PC-3 (cell line): ENCODE results near the gene NRXN2.

ENCODE experiments used
- EZH2 ChIP-seq: fragments of 300-600 bp; sonication (generic); IDR thresholded peaks from one replicate; pipeline ENCODE4 v1.6.1; 2017; ENCODE audit warnings: antibody characterized with exemption, mild to moderate bottlenecking, low read length; ENCODE audit not compliant: unreplicated experiment
- EZH2phosphoT487 ChIP-seq: fragments of 300-600 bp; sonication (generic); IDR thresholded peaks from 2 replicates; pipeline ENCODE4 v1.6.1; 2018; ENCODE audit warnings: mild to moderate bottlenecking, antibody characterized with exemption, low read length, borderline replicate concordance
- TF ChIP-seq, protein P1 (sequence below): fragments of 300-600 bp; sonication (generic); conservative IDR thresholded peaks from 2 replicates; pipeline ENCODE4 v1.5.1; 2017; ENCODE audit warnings: antibody characterized with exemption, low read depth, mild to moderate bottlenecking, low read length

DNA sequence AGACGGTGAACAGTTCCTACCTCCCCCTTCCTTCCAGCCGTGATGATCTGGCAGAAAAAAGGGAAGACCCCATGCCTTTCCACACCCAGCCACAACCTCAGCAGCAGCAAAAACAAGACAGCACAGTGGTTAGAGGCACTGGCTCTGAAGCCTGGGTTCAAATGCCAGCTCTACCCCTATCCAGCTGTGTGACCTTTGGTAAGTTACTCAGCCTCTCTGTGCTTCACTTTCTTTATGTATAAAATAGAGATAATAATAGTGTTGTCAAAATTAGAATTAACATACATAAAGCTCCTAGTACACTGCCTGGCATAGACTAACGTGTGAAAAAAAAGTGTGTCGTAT is 4.2 kb downstream of the NRXN2 start:
- TF ChIP-seq, protein P1, sequence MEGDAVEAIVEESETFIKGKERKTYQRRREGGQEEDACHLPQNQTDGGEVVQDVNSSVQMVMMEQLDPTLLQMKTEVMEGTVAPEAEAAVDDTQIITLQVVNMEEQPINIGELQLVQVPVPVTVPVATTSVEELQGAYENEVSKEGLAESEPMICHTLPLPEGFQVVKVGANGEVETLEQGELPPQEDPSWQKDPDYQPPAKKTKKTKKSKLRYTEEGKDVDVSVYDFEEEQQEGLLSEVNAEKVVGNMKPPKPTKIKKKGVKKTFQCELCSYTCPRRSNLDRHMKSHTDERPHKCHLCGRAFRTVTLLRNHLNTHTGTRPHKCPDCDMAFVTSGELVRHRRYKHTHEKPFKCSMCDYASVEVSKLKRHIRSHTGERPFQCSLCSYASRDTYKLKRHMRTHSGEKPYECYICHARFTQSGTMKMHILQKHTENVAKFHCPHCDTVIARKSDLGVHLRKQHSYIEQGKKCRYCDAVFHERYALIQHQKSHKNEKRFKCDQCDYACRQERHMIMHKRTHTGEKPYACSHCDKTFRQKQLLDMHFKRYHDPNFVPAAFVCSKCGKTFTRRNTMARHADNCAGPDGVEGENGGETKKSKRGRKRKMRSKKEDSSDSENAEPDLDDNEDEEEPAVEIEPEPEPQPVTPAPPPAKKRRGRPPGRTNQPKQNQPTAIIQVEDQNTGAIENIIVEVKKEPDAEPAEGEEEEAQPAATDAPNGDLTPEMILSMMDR = no peak
- no peak for TF ChIP-seq EZH2
- TF ChIP-seq EZH2phosphoT487 = no peak
